H1 (cell line): ENCODE measurements around the gene FSD1. TPM values are rescaled to one million over a fixed set of nuclear protein-coding genes. Genes with fewer than 3 reads are reported as not detected.

Experiments used
- CTCF ChIA-PET: fragments of 300-600 bp; sonication (Branson Sonifier 250); formaldehyde crosslinking; loops from one replicate; lab custom pipeline; 2021; ENCODE audit not compliant: partially characterized antibody; lab: Charles Lee
- POLR2A ChIA-PET: fragments of 300-600 bp; sonication (Branson Sonifier 250); formaldehyde crosslinking; loops from one replicate; lab custom pipeline; 2021; ENCODE audit warnings: inconsistent platforms; ENCODE audit not compliant: partially characterized antibody; lab: Charles Lee
- DNase-seq, 2 experiments: peaks; one replicate each; pipeline versions ENCODE4 v3.0.0 to v3.0.0-alpha.2; 2010 to 2022; ENCODE audit warnings: low spot score in 2 of 2, low read depth in 1 of 2, mixed read lengths in 1 of 2
- FAIRE-seq: peaks from 2 replicates; lab custom pipeline; 2011; peaks lifted over from hg19 to GRCh38; lab: Jason Lieb, UNC
- H2AFZ ChIP-seq: 2 replicates; pipeline ENCODE4 v1.8.1; 2012; ENCODE audit warnings: low read length, inconsistent platforms
- H2AK5ac ChIP-seq: 2 replicates; pipeline ENCODE4 v1.6.1; 2013; ENCODE audit warnings: low read depth, low read length
- H2BK120ac ChIP-seq: replicated peaks from 2 replicates; pipeline ENCODE3; 2013; ENCODE audit warnings: low read depth, low read length, inconsistent platforms
- H2BK12ac ChIP-seq: 2 replicates; pipeline ENCODE4 v1.6.1; 2013; ENCODE audit warnings: low read depth, low read length
- H2BK15ac ChIP-seq: 2 replicates; pipeline ENCODE4 v1.6.1; 2013; ENCODE audit warnings: low read length
- H2BK20ac ChIP-seq: 2 replicates; pipeline ENCODE4 v1.6.1; 2013; ENCODE audit warnings: low read length
- H2BK5ac ChIP-seq: 2 replicates; pipeline ENCODE4 v1.6.1; 2013; ENCODE audit warnings: low read depth, low read length
- H3K14ac ChIP-seq: 2 replicates; pipeline ENCODE4 v1.6.1; 2013; ENCODE audit warnings: inconsistent platforms; ENCODE audit not compliant: insufficient read length
- H3K18ac ChIP-seq: 2 replicates; pipeline ENCODE4 v1.6.1; 2013; ENCODE audit warnings: low read length; ENCODE audit errors: extremely low read depth
- H3K23ac ChIP-seq: 2 replicates; pipeline ENCODE4 v1.6.1; 2013; ENCODE audit warnings: inconsistent platforms; ENCODE audit not compliant: insufficient read length
- H3K23me2 ChIP-seq: 2 replicates; pipeline ENCODE4 v1.6.1; 2013; ENCODE audit warnings: low read depth, low read length
- H3K27ac ChIP-seq: 2 replicates; pipeline ENCODE4 v1.6.1; 2011; ENCODE audit warnings: low read depth, low read length, inconsistent platforms
- H3K27me3 ChIP-seq, 4 experiments: replicated peaks in 1 of 4; 1 replicate in 1 of 4; 2 replicates in 3 of 4; pipeline versions ENCODE4 v1.6.1 to v1.8.1; 2011 to 2013; ENCODE audit warnings: low read length in 3 of 4, mild to moderate bottlenecking in 3 of 4, inconsistent platforms in 2 of 4, mixed read lengths in 2 of 4, moderate library complexity in 1 of 4; ENCODE audit not compliant: control insufficient read depth in 3 of 4, insufficient read depth in 3 of 4; ENCODE audit errors: extremely low read depth in 1 of 4
- H3K36me3 ChIP-seq, 4 experiments: 2 replicates each; pipeline versions ENCODE4 v1.6.1 to v1.8.1; 2011 to 2013; ENCODE audit warnings: mild to moderate bottlenecking in 4 of 4, low read length in 3 of 4, moderate library complexity in 2 of 4, control low read depth in 1 of 4, inconsistent platforms in 1 of 4; ENCODE audit not compliant: insufficient read depth in 4 of 4, control insufficient read depth in 2 of 4
- H3K4ac ChIP-seq: replicated peaks from 2 replicates; pipeline ENCODE3; 2013; ENCODE audit warnings: low read length, low read depth, mixed read lengths, inconsistent platforms; ENCODE audit not compliant: insufficient read length
- H3K4me1 ChIP-seq, 4 experiments: replicated peaks in 1 of 4; 1 replicate in 1 of 4; 2 replicates in 3 of 4; pipeline versions ENCODE4 v1.6.1 to v1.8.1; 2011 to 2013; ENCODE audit warnings: low read length in 3 of 4, inconsistent platforms in 2 of 4, mixed read lengths in 1 of 4; ENCODE audit not compliant: insufficient read depth in 4 of 4, control insufficient read depth in 3 of 4
- H3K4me2 ChIP-seq, 2 experiments: 2 replicates each; pipeline versions ENCODE4 v1.6.1 to v1.8.1; 2011 to 2013; ENCODE audit warnings: low read depth in 2 of 2, low read length in 2 of 2, control low read depth in 1 of 2, inconsistent platforms in 1 of 2, mild to moderate bottlenecking in 1 of 2; ENCODE audit not compliant: insufficient read depth in 1 of 2
- H3K4me3 ChIP-seq, 4 experiments: fragments of 200-600, 300-600 bp in 1 of 4; sonication (generic), shearing (Covaris generic), sonication (Bioruptor Twin) in 1 of 4; 2 replicates each; pipeline versions ENCODE4 v1.5.1 to v1.8.1; 2011 to 2016; ENCODE audit warnings: low read length in 4 of 4, low read depth in 3 of 4, control low read depth in 2 of 4, inconsistent platforms in 2 of 4, mild to moderate bottlenecking in 2 of 4, mixed read lengths in 1 of 4, moderate library complexity in 1 of 4; ENCODE audit not compliant: insufficient read depth in 2 of 4; ENCODE audit errors: extremely low read depth in 1 of 4
- H3K56ac ChIP-seq: replicated peaks from 2 replicates; pipeline ENCODE3; 2013; ENCODE audit warnings: low read depth, mild to moderate bottlenecking, mixed read lengths, low read length, inconsistent platforms; ENCODE audit not compliant: insufficient read length
- H3K79me1 ChIP-seq: 2 replicates; pipeline ENCODE4 v1.6.1; 2013; ENCODE audit warnings: low read depth, low read length, control low read depth
- H3K79me2 ChIP-seq, 2 experiments: 2 replicates each; pipeline versions ENCODE4 v1.6.1 to v1.8.1; 2012 to 2013; ENCODE audit warnings: low read length in 2 of 2, mild to moderate bottlenecking in 2 of 2, inconsistent platforms in 1 of 2; ENCODE audit not compliant: insufficient read depth in 2 of 2, control insufficient read depth in 1 of 2
- H3K9ac ChIP-seq, 4 experiments: replicated peaks in 1 of 4; 1 replicate in 1 of 4; 2 replicates in 3 of 4; pipeline versions ENCODE4 v1.6.1 to v1.8.1; 2011 to 2013; ENCODE audit warnings: low read depth in 3 of 4, low read length in 3 of 4, control low read depth in 2 of 4, mild to moderate bottlenecking in 2 of 4, moderate library complexity in 2 of 4, inconsistent platforms in 1 of 4; ENCODE audit errors: extremely low read depth in 1 of 4
- H3K9me3 ChIP-seq, 2 experiments: 2 replicates each; pipeline versions ENCODE4 v1.6.1 to v1.8.1; 2012 to 2013; ENCODE audit warnings: mild to moderate bottlenecking in 2 of 2, moderate library complexity in 2 of 2, control low read depth in 1 of 2, inconsistent platforms in 1 of 2, low read depth in 1 of 2, low read length in 1 of 2, mixed read lengths in 1 of 2; ENCODE audit not compliant: insufficient read depth in 2 of 2
- H4K20me1 ChIP-seq, 2 experiments: replicated peaks in 1 of 2; 2 replicates each; pipeline versions ENCODE3 to v1.8.1; 2011 to 2013; ENCODE audit warnings: inconsistent platforms in 2 of 2, low read length in 2 of 2, mild to moderate bottlenecking in 1 of 2; ENCODE audit not compliant: insufficient read depth in 2 of 2, control insufficient read depth in 1 of 2
- H4K5ac ChIP-seq: 2 replicates; pipeline ENCODE4 v1.6.1; 2013; ENCODE audit warnings: low read length, low read depth, mixed read lengths, inconsistent platforms; ENCODE audit not compliant: insufficient read length
- H4K8ac ChIP-seq: 2 replicates; pipeline ENCODE4 v1.8.0; 2013; ENCODE audit warnings: mild to moderate bottlenecking, moderate library complexity, low read length, inconsistent platforms; ENCODE audit not compliant: insufficient read depth; ENCODE audit errors: extremely low read depth
- H4K91ac ChIP-seq: replicated peaks from 2 replicates; pipeline ENCODE3; 2013; ENCODE audit warnings: low read length, mixed read lengths, inconsistent platforms; ENCODE audit not compliant: insufficient read length
- CEBPB ChIP-seq: IDR thresholded peaks from 2 replicates; pipeline ENCODE4 v1.6.1; 2012; ENCODE audit warnings: low read depth, low read length
- CHD2 ChIP-seq: IDR thresholded peaks from 2 replicates; pipeline ENCODE4 v1.6.1; 2012; ENCODE audit warnings: low read length, improper control_type of control experiment
- CTBP2 ChIP-seq: IDR thresholded peaks from 2 replicates; pipeline ENCODE4 v1.7.0; 2011; ENCODE audit warnings: borderline replicate concordance, mild to moderate bottlenecking, moderate library complexity, mixed read lengths, low read length; ENCODE audit not compliant: insufficient read depth, insufficient read length
- PHF8 ChIP-seq: fragments of 200-600 bp; sonication (generic); conservative IDR thresholded peaks from 2 replicates; pipeline ENCODE4 v1.7.1; 2012; ENCODE audit warnings: low read depth, mild to moderate bottlenecking, inconsistent platforms, low read length, moderate library complexity
- POLR2AphosphoS5 ChIP-seq: IDR thresholded peaks from 2 replicates; pipeline ENCODE4 v1.6.1; 2011; ENCODE audit warnings: low read depth, low read length
- SIN3A ChIP-seq, 2 experiments: IDR thresholded peaks in 1 of 2; conservative IDR thresholded peaks in 1 of 2; 2 replicates each; pipeline ENCODE4 v1.6.1; 2011 to 2012; ENCODE audit warnings: low read length in 2 of 2, improper control_type of control experiment in 1 of 2, low read depth in 1 of 2, mild to moderate bottlenecking in 1 of 2
- WGBS, 2 experiments: shearing (Covaris generic) in 1 of 2; methylation state at CpG; one replicate each; pipeline versions ENCODE4 v1.1.6 to v1.1.7; 2013 to 2015; ENCODE audit warnings: low lambda C conversion rate in 2 of 2, mixed read lengths in 2 of 2, inconsistent platforms in 1 of 2, low coverage in 1 of 2, missing lambda C conversion rate in 1 of 2; ENCODE audit not compliant: insufficient replicate concordance in 2 of 2, insufficient coverage in 1 of 2, insufficient read length in 1 of 2; ENCODE audit errors: extremely low coverage in 1 of 2, missing lambda C conversion rate in 1 of 2; 5-methylcytosine and 5-hydroxymethylcytosine counted together
- polyA plus RNA-seq, 7 experiments: library from polyadenylated mRNA; depleted of rRNA in 3 of 7; stranded (reverse) in 5 of 7; unstranded in 2 of 7; fragments of >200 nt in 5 of 7; fragments of 200-250 nt in 2 of 7; gene quantifications; 1 replicate in 5 of 7; 2 replicates in 1 of 7; 4 replicates in 1 of 7; pipeline versions ENCODE4 v1.2.1 to v1.2.3, GENCODE V29; 2011 to 2013; ENCODE audit warnings: missing spikeins in 2 of 7, mixed read lengths in 2 of 7
- total RNA-seq: library from RNA; stranded (reverse); fragmentation: NEBNext Ultra II Directional; extraction: Animal tissue kit (Norgen Biotek cat#: 25700); gene quantifications from 2 replicates; pipeline ENCODE4 v1.2.1, GENCODE V29; 2021

Gene FSD1
- total and polyA plus RNA-seq, 2 of the 8 experiments (the other 6 are each of a cell fraction or from before 2014, with no cell fraction given) = 58.8 to 181 TPM

DNA sequence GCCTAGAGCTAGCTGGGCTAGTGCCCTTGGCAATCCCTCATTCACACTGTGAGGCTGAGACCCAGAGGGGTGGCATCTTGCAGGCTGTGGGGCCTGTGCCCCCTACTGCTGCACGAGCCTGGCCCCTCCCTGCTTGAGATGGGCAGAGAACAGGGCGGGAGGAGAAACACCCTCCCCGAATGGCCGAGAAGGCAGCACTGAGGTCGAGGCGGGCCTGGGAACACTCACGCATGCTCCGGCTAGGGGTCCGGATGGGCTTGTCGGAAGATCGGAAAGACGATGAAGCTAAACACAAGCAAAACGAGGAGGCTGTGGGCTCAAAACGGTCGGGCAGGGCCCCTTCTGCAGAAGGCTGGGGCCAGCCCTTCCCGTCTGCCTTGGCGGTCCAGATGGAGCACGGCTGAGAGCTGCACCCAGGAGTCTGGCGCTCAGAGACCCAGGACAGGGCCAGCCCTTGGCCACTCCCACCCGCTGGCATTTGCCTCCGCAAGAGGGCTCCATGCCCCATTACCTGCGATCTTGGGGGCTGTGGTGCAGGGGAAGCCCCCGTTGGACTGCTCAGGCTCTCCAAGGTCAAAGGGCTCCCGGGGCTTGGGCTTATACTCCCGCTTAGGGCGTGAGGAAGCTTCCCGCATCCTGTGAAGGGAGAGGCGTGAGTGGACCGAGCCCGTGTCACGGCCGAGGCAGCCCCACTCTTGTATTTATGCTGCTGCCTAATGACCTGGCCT is 57.9 kb downstream of the FSD1 start:
- no peak overlapping the region for H2BK120ac ChIP-seq
- DNase-seq (peak in 1 of 2 experiments; percentile 58), FAIRE-seq (no peak)
- H3K14ac ChIP-seq = no peak overlapping the region
- H4K91ac ChIP-seq = peak overlapping the region; percentile 39
- no peaks in the 10 kb centered on the region for H3K23me2 ChIP-seq
- H3K27me3 ChIP-seq = no peaks in the 10 kb centered on the region
- no peak overlapping the region for H3K4me2 ChIP-seq
- H3K27ac ChIP-seq = no peak overlapping the region
- H3K9ac ChIP-seq = no peak overlapping the region
- H2BK20ac ChIP-seq = no peak overlapping the region
- TF ChIP-seq CHD2 (no peak), PHF8 (no peak), POLR2AphosphoS5 (peak; percentile 32; the same call in 1 of the 2 replicates), CTBP2 (no peak), CEBPB (no peak), SIN3A (conservative IDR thresholded peaks at IDR 0.05 in 1 of 2, IDR thresholded peaks at IDR 0.05 in 1 of 2; ENCODE audit: low read depth in 1 of 2, low read length in 2 of 2) (no peak)
- no peak overlapping the region for H3K4me3 ChIP-seq
- no peak overlapping the region for H2AFZ ChIP-seq
- peak overlapping the region; percentile 16; the same call in 1 of the 2 replicates for H2BK5ac ChIP-seq
- no peak overlapping the region for H2BK15ac ChIP-seq
- peaks cover 0 to 12% (median 2%) of the 10 kb centered on the region in 4 experiments; a peak in 2 of 7 replicates for H3K4me1 ChIP-seq
- H4K8ac ChIP-seq = peak overlapping the region; percentile 36; the same call in 1 of the 2 replicates
- H3K79me2 ChIP-seq = no peaks in the 10 kb centered on the region
- no peak overlapping the region for H3K56ac ChIP-seq
- peaks cover 12 to 31% of the 10 kb centered on the region in 2 experiments for H4K20me1 ChIP-seq
- POLR2A ChIA-PET = interaction anchor here (0.7 to 13.0 kb wide), 18 partner anchors 8 to 377 kb away, joined by 3 to 72 read pairs (median 4); partner anchors contain the start of genes CHAF1A, EEF2, MPND and SH3GL1
- no peaks in the 10 kb centered on the region for H3K9me3 ChIP-seq
- 0 out of 2 replicates have a peak, but pooled peaks cover 2% of the 10 kb centered on the region for H3K79me1 ChIP-seq
- no peak overlapping the region for H3K23ac ChIP-seq
- H3K36me3 ChIP-seq = peaks cover 8 to 16% (median 13%) of the 10 kb centered on the region in 4 experiments; a peak in 5 of 8 replicates
- CTCF ChIA-PET = interaction anchor here (1.0 to 4.4 kb wide), 14 partner anchors 10 to 95 kb away, joined by 3 to 42 read pairs (median 6); partner anchors contain the start of genes CHAF1A and SH3GL1
- H3K4ac ChIP-seq = no peak overlapping the region
- no peak overlapping the region for H4K5ac ChIP-seq
- no peak overlapping the region for H2AK5ac ChIP-seq
- 90% methylated on average over 20 of the region's 32 CpGs; no CpG with 5 or more reads in 1 of the 2 experiments for WGBS, 2 experiments
- peak overlapping the region; percentile 63; the same call in 1 of the 2 replicates for H2BK12ac ChIP-seq
- H3K18ac ChIP-seq = no peak overlapping the region; the same call in 1 of the 2 replicates
